ENCODE results near the gene PSMG4.

PSMG4 gene

GRCh38 chr6:3252369-3252768 lies 6.4 kb upstream of the PSMG4 start:
- peak; percentile 88 for DNase-seq (ENCODE audit: low read depth)

GRCh38 chr6:3252861-3253596 lies 5.7 kb upstream of the PSMG4 start:
- DNase-seq (ENCODE audit: low read depth), result no peak

GRCh38 chr6:3253597-3253961 lies 5.2 kb upstream of the PSMG4 start:
- no peak for DNase-seq (ENCODE audit: low read depth)

GRCh38 chr6:3258201-3258600 lies 546 bp upstream of the PSMG4 start:
- DNase-seq (ENCODE audit: low read depth), result no peak

- no peak for DNase-seq (ENCODE audit: low read depth)
Observed at GRCh38 chr6:3259491-3259958, 778 bp downstream of the PSMG4 start.

GRCh38 chr6:3260296-3260695 lies 1.5 kb downstream of the PSMG4 start:
- no peak for DNase-seq (ENCODE audit: low read depth)

GRCh38 chr6:3260772-3261517 lies 2.2 kb downstream of the PSMG4 start:
- no peak for DNase-seq (ENCODE audit: low read depth)

GRCh38 chr6:3261518-3261820 lies 2.7 kb downstream of the PSMG4 start:
- DNase-seq (ENCODE audit: low read depth), result no peak

GRCh38 chr6:3261921-3262320 lies 3.2 kb downstream of the PSMG4 start:
- no peak for DNase-seq (ENCODE audit: low read depth)

- DNase-seq (ENCODE audit: low read depth), result no peak
Observed at GRCh38 chr6:3263096-3263495, 4.3 kb downstream of the PSMG4 start.

- no peak for DNase-seq (ENCODE audit: low read depth)
Observed at GRCh38 chr6:3264356-3264755, 5.6 kb downstream of the PSMG4 start.

- no peak for DNase-seq (ENCODE audit: low read depth)
Observed at GRCh38 chr6:3265671-3266070, 6.9 kb downstream of the PSMG4 start.

GRCh38 chr6:3266170-3266569 lies 7.4 kb downstream of the PSMG4 start:
- no peak for DNase-seq (ENCODE audit: low read depth)

GRCh38 chr6:3267162-3267561 lies 8.4 kb downstream of the PSMG4 start:
- DNase-seq (ENCODE audit: low read depth), result no peak

GRCh38 chr6:3268680-3269079 lies 9.9 kb downstream of the PSMG4 start:
- no peak for DNase-seq (ENCODE audit: low read depth)

GRCh38 chr6:3269281-3269975 lies 10.7 kb downstream of the PSMG4 start:
- DNase-seq (ENCODE audit: low read depth), result no peak

GRCh38 chr6:3270258-3270657 lies 11.5 kb downstream of the PSMG4 start:
- DNase-seq (ENCODE audit: low read depth), result no peak

GRCh38 chr6:3271756-3272155 lies 13.0 kb downstream of the PSMG4 start:
- no peak for DNase-seq (ENCODE audit: low read depth)

- no peak for DNase-seq (ENCODE audit: low read depth)
Observed at GRCh38 chr6:3272911-3273547, 14.3 kb downstream of the PSMG4 start.

- no peak for DNase-seq (ENCODE audit: low read depth)
Observed at GRCh38 chr6:3273707-3274521, 15.2 kb downstream of the PSMG4 start.

Data from amniotic epithelial cell (primary cell).